HG03354 (cell line): ENCODE results near the gene MACC1.
A peak's percentile ranks its signal among the peaks of the same experiment; 100 is the strongest.
"Not testable (repeated sequence)": the region's sequence is repeated elsewhere in the genome, so short reads cannot be mapped to it uniquely, and the experiment has no call there.

Experiments
- ATAC-seq: cut with Tn5 transposase; IDR thresholded peaks from one replicate; pipeline ENCODE4 v1.9.1; 2021; ENCODE audit warnings: mild to moderate bottlenecking; ENCODE audit not compliant: unreplicated experiment, poor library complexity, severe bottlenecking

MACC1 gene

DNA sequence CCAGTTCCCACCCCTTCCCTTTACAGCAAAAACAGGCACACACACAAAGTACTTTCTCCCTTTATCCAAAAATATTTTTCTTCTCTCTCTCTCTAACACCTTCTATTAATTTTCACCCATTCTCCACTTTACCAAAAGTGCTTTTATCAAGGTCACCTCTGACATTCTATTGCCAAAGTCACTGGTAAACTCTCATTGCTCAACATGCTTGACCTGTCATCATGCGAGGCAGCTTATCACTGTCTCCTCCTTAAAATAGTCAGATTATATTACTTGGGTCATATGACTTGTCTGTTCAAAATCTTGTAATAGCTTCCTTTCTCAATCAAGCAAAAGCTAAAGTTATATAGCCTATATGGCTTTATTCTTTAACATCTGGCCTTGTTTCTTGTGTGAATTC is 28.6 kb downstream of the MACC1 start:
- no peak for ATAC-seq

GRCh38 chr7:20187850-20188249 is 29.3 kb downstream of the MACC1 start:
- not testable (repeated sequence) for ATAC-seq

DNA sequence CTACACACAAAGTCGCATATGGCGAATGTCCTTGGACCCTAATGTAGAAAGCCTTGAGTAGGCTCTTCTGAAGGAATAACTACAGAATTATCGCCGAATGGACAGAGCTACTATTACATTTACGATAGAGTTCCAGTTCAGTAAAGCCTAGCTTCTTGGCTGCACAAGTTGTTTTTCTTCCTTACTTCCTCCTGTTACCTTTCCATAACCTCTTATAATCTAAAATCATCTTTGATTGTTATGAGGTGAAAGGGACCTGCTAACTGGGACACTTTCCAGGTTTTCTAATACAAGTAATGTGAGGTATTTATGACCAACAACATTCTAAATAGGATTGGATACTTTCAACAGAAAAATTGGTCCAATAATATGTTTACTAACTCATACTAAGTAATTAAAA is 31.2 kb downstream of the MACC1 start:
- ATAC-seq: no peak

DNA sequence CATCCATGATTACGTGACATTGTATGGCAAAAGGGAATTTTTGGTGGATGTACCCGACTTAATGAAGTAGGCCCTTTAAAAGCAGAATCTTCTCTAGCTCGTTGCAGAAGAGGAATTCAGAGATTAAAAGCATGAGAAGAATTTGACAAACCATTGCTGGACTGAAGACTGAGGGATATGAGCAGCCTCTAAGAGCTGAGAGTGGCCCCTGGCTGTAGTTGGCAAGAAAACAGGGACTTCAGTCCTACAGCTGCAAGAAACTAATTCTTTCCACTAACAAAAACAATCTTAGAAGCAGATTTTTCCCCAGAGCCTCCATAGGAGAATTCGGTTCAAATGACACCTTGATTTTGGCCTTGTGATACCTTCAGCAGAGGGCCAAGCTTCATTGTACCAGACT is 34.1 kb downstream of the MACC1 start:
- no peak for ATAC-seq

DNA sequence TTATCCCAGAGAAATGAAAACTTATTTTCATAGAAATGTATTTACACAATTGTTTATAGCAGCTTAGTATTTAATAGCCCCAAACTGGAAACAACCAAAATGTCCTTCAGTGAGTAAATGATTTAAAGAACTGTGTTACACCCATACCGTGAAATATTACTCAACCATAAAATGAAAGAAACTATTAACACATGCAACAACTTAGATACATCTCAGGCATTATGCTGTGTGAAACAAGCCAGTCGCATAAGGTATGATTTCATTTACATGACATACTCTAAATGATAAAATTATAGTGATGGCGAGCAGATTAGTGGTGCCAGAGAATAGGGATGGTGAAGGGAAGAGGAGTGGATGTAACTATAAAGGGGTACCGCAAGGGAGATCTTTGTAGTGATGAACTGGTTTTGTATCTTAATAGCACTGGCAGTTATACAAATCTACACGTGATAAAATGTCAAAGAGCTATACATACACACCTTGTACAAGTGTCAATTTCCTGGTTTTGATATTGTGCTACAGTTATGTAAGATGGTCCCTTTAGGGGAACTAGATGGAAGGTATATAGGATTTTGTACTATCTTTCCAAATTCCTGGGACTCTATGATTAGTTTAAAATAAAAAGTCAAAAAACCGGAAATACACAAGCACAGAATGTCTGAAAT is 40.5 kb downstream of the MACC1 start:
- peak; percentile 48 for ATAC-seq

GRCh38 chr7:20173828-20174227 is 43.4 kb downstream of the MACC1 start:
- no peak for ATAC-seq

DNA sequence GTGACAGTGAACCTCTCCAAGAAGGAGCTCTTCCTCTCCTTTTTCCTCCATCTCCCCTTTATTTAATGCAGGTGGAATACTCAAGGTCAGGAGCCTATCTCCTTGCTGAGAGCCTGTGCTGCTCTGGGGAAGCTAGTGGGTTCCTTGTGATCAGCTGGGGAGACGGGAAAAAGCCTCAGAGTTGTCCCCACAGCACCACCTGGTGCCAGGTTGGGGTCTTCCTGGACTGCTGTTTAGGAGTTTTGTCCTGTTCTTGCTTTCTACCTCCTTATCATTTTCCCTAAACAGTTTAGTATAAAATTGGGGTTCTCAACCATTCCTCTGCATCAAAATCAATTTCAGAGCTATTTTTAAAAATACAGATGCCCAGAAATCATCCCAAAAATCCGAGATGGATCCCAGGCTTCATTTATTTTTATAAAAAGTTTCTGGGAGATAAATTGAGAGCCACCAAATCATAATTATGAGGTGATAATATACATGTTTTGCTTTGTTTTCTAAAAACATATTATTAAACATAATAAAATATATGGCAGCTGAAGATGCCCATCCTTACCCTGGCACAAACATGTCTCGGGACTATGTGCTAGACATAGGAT is 44.3 kb downstream of the MACC1 start:
- ATAC-seq: peak; percentile 46

GRCh38 chr7:20170633-20171032 is 46.6 kb downstream of the MACC1 start:
- no peak for ATAC-seq

- no peak for ATAC-seq
Observed at GRCh38 chr7:20165146-20165510, 52.1 kb downstream of the MACC1 start.

GRCh38 chr7:20164425-20165145 is 52.6 kb downstream of the MACC1 start:
- ATAC-seq: no peak

DNA sequence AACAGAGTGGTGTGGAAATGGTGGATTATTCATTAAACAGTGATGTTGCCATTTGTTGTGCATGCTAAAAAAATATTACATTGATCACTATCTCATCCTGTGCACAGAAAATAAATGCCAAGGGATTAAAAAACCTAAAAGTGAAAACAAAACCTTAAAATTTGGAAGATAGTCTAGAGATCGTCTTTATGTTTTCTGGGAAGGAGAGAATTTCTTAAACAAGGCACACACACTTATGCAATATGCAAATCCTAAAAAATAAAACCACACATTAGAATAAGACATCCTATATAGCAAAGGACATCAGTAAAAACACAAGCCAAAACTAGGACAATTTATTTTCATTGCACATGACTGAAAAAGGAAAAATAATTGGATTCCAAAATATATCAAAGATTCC is 54.5 kb downstream of the MACC1 start:
- ATAC-seq: no peak

DNA sequence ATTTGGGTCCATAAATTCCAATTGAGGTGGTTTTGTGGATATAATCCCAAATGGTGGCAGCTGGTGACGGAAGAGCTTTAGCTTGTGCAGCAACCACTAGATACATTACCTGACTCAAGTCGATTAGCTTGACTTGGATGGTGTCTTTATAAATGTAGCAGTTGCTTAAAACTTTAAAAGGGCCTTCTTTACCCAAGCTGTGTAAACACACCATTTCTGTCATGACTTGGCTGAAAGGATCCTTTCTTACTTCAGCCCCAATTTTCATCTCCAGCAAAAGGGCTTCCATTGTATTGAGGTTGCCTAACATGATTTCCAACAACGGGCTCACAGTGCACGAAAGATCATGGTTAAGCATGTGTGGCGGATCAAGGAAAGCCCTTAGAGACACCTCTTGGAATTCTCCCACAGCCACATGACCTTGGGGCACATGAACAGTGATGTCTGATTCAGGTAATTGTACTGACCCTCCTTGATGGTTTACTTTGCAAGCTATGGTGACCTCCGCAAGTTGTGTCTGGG is 57.9 kb downstream of the MACC1 start:
- ATAC-seq: no peak

- ATAC-seq: no peak
Observed at GRCh38 chr7:20158684-20159083, 58.5 kb downstream of the MACC1 start.

GRCh38 chr7:20157456-20157855 is 59.7 kb downstream of the MACC1 start:
- no peak for ATAC-seq

- no peak for ATAC-seq
Observed at GRCh38 chr7:20153999-20154398, 63.2 kb downstream of the MACC1 start.

DNA sequence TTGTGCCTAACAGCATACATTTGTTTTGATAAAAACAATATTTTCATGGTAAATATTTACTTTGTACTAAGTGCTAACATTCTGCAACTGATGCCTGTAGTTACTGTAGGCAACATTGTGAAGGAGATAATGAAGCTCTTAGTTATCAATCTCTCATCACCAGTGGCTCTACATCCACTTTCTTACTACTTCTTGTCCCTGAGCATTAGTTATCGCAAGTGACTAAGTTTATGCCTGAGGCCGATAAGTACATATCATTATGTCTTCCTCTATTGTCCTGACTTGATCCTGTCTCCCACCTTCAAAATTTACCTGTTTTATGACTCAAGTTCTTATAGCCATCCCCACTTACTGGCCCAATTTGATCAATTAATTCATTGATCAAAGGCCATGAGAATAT is 63.6 kb downstream of the MACC1 start:
- ATAC-seq: no peak

DNA sequence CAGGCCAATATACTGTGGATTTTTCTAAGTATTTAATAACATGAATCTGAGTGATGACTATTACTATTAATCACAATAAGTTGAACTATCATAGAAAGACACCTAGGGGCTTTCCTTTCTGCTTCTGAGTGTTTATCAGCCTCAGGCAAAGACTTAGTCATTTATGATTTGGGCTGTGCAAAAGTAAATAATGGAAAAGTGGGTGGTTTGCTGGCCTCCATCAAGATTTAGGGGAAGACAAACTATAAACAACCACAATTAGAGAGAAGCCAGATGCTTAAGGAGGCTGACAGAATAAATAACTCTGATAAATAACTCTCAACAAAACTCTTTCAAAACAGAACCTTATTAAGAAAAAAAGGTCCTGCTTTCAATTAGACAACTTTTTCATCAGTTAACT is 64.7 kb downstream of the MACC1 start:
- ATAC-seq: no peak

GRCh38 chr7:20151708-20152456 is 65.3 kb downstream of the MACC1 start:
- no peak for ATAC-seq

DNA sequence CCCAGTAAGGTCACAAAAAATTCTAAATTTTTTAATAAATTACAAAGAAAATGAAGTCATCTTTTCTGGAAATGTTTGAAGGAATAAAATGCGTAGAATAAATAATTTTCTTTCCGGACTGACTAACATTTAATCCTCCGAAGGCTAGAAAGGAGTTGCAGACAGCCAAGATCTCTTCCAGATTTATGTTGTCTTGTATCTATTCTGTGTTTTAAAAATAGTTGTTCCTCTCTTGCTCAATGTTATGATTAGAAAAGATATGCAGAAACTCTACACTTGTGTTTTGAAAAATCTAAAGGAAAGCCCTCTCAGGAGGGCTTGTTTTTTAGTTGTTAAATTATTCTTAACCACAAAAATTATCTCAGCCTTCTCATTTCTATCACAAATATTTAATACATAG is 70.7 kb downstream of the MACC1 start:
- no peak for ATAC-seq

- ATAC-seq: no peak
Observed at GRCh38 chr7:20144801-20145200, 72.4 kb downstream of the MACC1 start.
